ENCODE results near the gene H1-8. TPM values are rescaled to one million over a fixed set of nuclear protein-coding genes. Genes with fewer than 3 reads are reported as not detected.

Gene H1-8
- total RNA-seq, 6 donors from 2014 or later, result not detected

- no peaks in the 10 kb centered on the region for H3K27me3 ChIP-seq
- ATAC-seq (ENCODE audit: low FRiP score in 2 of 2) (no peak), DNase-seq (no peak)
- peaks cover 0 to 4% (median 0%) of the 10 kb centered on the region in 4 donors for H3K4me1 ChIP-seq
- H3K27ac ChIP-seq, result no peak overlapping the region
- H3K4me3 ChIP-seq, result no peak overlapping the region
- WGBS, 2 donors, result 82 to 96% methylated on average over 6 to 7 of the region's 7 CpGs
- H3K36me3 ChIP-seq, result peaks cover 28 to 98% (median 88%) of the 10 kb centered on the region in 4 donors
- no peak for TF ChIP-seq CTCF (IDR thresholded peaks at IDR 0.05)
- no peak for TF ChIP-seq POLR2AphosphoS5 (IDR thresholded peaks at IDR 0.05)
- TF ChIP-seq POLR2A (IDR thresholded peaks at IDR 0.05), result no peak
- no peak for TF ChIP-seq EP300 (IDR thresholded peaks at IDR 0.05)
- H3K9me3 ChIP-seq, result no peaks in the 10 kb centered on the region
Observed at GRCh38 chr3:129569856-129570255, 26.9 kb downstream of the H1-8 start.

DNA sequence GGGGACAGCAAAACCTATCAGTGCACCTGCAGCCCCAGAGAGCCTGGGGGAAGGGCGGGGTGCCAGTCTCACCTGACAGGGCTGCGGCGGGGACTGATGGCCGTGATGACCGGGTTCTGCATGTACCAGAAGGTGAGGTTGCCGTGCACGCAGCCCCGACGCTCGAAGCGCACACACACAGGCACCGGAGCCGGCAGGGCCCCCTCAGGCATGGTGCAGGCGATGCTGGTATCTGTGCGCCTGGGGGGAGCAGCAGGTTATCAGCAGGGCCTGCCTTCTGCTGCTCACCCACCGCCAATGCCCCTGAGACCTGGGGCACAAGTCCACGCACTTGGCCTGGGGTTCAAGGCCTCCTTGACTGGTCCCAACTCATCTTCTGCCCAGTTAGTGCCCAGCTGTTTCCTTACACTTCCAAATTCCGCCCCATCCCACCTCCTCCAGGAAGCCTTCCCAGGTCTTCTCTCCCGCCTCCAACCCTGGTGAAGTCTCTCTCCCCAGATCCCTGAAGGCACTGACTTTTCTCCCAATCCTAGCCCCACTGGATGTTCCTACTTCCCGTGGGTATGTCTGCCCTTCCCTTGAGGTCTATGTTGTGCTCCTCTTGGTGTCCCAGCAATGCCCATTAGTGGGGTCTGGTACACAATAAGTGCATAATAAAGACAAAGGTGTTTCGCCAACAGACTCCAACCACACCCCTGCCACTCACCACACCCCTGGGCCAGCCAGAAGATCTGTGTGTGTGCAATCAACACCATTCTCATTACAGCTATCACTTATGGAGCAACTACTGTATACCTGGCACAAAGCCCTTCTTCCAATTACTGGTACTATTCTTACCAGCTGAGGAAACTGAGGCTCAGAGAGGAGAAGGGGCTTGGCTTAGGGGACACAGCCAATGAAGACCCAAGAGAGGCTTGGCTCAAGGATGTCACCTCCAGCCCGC is 28.9 kb downstream of the H1-8 start:
- ATAC-seq (ENCODE audit: low FRiP score in 2 of 2) (no peak), DNase-seq (no peak)
- WGBS, 2 donors, result 93 to 100% methylated on average over 6 to 22 of the region's 22 CpGs
- Histone ChIP-seq H3K27me3 (no peaks in the 10 kb centered on the region), H3K36me3 (peaks cover 19 to 98% (median 83%) of the 10 kb centered on the region in 4 donors), H3K9me3 (no peaks in the 10 kb centered on the region), H3K4me1 (peaks cover 7 to 13% (median 9%) of the 10 kb centered on the region in 4 donors), H3K27ac (no peak overlapping the region), H3K4me3 (no peak overlapping the region)
- TF ChIP-seq POLR2A (IDR thresholded peaks at IDR 0.05) (no peak), CTCF (IDR thresholded peaks at IDR 0.05) (no peak), EP300 (IDR thresholded peaks at IDR 0.05) (no peak), POLR2AphosphoS5 (IDR thresholded peaks at IDR 0.05) (no peak)

- no peaks in the 10 kb centered on the region for H3K27me3 ChIP-seq
- WGBS, 2 donors, result 97% methylated on average over 11 of the region's 18 CpGs; no CpG with 5 or more reads in 1 of the 2 donors
- DNase-seq (no peak), ATAC-seq (ENCODE audit: low FRiP score in 2 of 2) (no peak)
- H3K9me3 ChIP-seq, result no peaks in the 10 kb centered on the region
- H3K4me1 ChIP-seq, result peaks cover 14 to 17% (median 16%) of the 10 kb centered on the region in 4 donors
- H3K27ac ChIP-seq, result no peak overlapping the region
- no peak overlapping the region for H3K4me3 ChIP-seq
- H3K36me3 ChIP-seq, result peaks cover 19 to 98% (median 80%) of the 10 kb centered on the region in 4 donors
- no peak for TF ChIP-seq EP300 (IDR thresholded peaks at IDR 0.05)
- TF ChIP-seq POLR2AphosphoS5 (IDR thresholded peaks at IDR 0.05), result no peak
- TF ChIP-seq CTCF (IDR thresholded peaks at IDR 0.05), result no peak
- no peak for TF ChIP-seq POLR2A (IDR thresholded peaks at IDR 0.05)
Observed at GRCh38 chr3:129572603-129573002, 29.6 kb downstream of the H1-8 start.

DNA sequence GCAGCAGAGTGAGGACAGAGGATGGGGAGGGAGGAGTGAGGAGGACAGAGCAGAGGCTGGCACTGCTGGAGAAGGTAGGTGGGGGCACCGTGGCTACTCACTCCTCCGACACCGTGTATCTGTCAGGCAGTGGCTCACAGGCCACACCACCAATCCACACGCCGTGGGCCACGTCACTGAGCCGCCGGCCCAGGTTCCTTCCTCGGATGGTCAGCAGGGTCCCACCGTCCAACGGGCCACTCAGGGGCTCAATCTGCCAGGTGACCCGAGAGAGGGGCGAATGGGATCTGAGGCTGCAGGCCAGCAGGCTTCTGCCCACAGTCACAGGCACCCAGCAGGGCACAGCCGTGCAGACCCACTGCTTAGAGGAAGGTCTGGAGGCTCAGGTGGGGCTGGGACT is 30.5 kb downstream of the H1-8 start:
- 86 to 93% methylated on average over 3 to 14 of the region's 14 CpGs for WGBS, 2 donors
- ATAC-seq (ENCODE audit: low FRiP score in 2 of 2), result no peak
- TF ChIP-seq POLR2AphosphoS5 (IDR thresholded peaks at IDR 0.05) (no peak), EP300 (IDR thresholded peaks at IDR 0.05) (no peak)
- Histone ChIP-seq H3K4me3 (no peak overlapping the region), H3K4me1 (peaks cover 23 to 25% (median 25%) of the 10 kb centered on the region in 4 donors), H3K27ac (no peak overlapping the region), H3K9me3 (no peaks in the 10 kb centered on the region), H3K36me3 (peaks cover 19 to 97% (median 84%) of the 10 kb centered on the region in 4 donors), H3K27me3 (no peaks in the 10 kb centered on the region)
- DNase-seq, result peak in 1 of 2 donors; percentile 76

GRCh38 chr3:129574206-129574605 is 31.2 kb downstream of the H1-8 start:
- 96% methylated on average over 14 to 24 of the region's 24 CpGs for WGBS, 2 donors
- peak in 1 of 2 donors; percentile 82 for DNase-seq
- Histone ChIP-seq H3K27me3 (no peaks in the 10 kb centered on the region), H3K27ac (no peak overlapping the region), H3K4me3 (no peak overlapping the region), H3K36me3 (peaks cover 19 to 96% (median 82%) of the 10 kb centered on the region in 4 donors), H3K4me1 (peaks cover 30 to 32% (median 31%) of the 10 kb centered on the region in 4 donors), H3K9me3 (no peaks in the 10 kb centered on the region)
- no peak for ATAC-seq (ENCODE audit: low FRiP score in 2 of 2)
- TF ChIP-seq EP300 (IDR thresholded peaks at IDR 0.05) (no peak), CTCF (IDR thresholded peaks at IDR 0.05) (no peak), POLR2A (IDR thresholded peaks at IDR 0.05) (no peak), POLR2AphosphoS5 (IDR thresholded peaks at IDR 0.05) (no peak)

Measured in upper lobe of left lung (tissue), 6 donors.